Natural killer cell treated with Interleukin-12 subunit alpha and Interleukin-12 subunit beta and Interleukin-15 and Interleukin-18, amount 100 ng/mL, for 72 hours (primary cell): ENCODE results near the gene ZNF92. TPM values are rescaled to one million over a fixed set of nuclear protein-coding genes. Genes with fewer than 3 reads are reported as not detected.
"Not testable (repeated sequence)": the region's sequence is repeated elsewhere in the genome, so short reads cannot be mapped to it uniquely, and the experiment has no call there.

Experiments
- ATAC-seq, 2 donors: fragments of 150-1000 bp; cut with Tn5 transposase in 1 of 2; sonication (Bioruptor Pico), chemical (Tn5 transposase) in 1 of 2; 2 replicates each; pipeline ENCODE4 v1.10.0; 2021
- DNase-seq: peaks from one replicate; pipeline ENCODE4 v3.0.0; 2022; ENCODE audit warnings: low spot score
- H3K27ac Mint-ChIP-seq, 2 donors: 1 replicate in 1 of 2; 2 replicates in 1 of 2; pipeline ENCODE4 v1.8.0; 2022; ENCODE audit warnings: mixed read lengths in 2 of 2, mild to moderate bottlenecking in 1 of 2, moderate library complexity in 1 of 2
- H3K27me3 Mint-ChIP-seq, 2 donors: 1 replicate in 1 of 2; 2 replicates in 1 of 2; pipeline ENCODE4 v1.8.0; 2022; ENCODE audit warnings: mixed read lengths in 2 of 2
- H3K36me3 Mint-ChIP-seq: one replicate; pipeline ENCODE4 v1.8.0; 2022; ENCODE audit warnings: mixed read lengths
- H3K4me1 Mint-ChIP-seq, 2 donors: 1 replicate in 1 of 2; 2 replicates in 1 of 2; pipeline ENCODE4 v1.8.0; 2022; ENCODE audit warnings: low read depth in 2 of 2, mixed read lengths in 2 of 2, mild to moderate bottlenecking in 1 of 2
- H3K4me3 Mint-ChIP-seq: one replicate; pipeline ENCODE4 v1.8.0; 2022; ENCODE audit warnings: mixed read lengths
- H3K9me3 Mint-ChIP-seq: 2 replicates; pipeline ENCODE4 v1.8.0; 2022; ENCODE audit warnings: mixed read lengths
- total RNA-seq, 2 donors: library from RNA; stranded (reverse); gene quantifications; one replicate each; pipeline ENCODE4 v1.2.3, GENCODE V29; 2022

Gene ZNF92
- total RNA-seq, 2 donors from 2014 or later = 16.0 to 18.0 TPM

DNA sequence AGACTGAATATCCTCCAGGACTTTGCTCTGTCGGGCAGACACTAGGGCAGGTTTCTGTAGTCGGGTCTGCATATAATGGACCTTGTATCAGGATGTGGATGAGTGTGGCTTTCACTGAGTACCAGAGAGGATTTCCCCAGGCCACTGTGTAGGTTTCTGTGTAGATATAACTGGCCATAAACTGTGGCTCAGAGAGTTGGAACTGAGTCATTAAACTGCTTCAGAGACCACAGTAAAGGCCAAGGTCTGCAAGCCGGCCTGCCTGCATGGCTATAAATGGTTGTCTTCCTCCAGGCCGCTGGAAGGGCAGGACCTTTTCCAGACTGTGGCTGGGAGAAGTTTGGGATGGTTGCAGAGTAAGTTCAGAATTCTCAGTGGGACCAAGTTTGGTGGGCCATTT lies 16.9 kb downstream of the ZNF92 start:
- Mint-ChIP-seq H3K4me1 (peaks cover 15 to 21% of the 10 kb centered on the region in 2 donors), H3K27ac (peak overlapping the region in 1 of 2 donors; percentile 36)
- ATAC-seq = peak; percentile 48 to 66

DNA sequence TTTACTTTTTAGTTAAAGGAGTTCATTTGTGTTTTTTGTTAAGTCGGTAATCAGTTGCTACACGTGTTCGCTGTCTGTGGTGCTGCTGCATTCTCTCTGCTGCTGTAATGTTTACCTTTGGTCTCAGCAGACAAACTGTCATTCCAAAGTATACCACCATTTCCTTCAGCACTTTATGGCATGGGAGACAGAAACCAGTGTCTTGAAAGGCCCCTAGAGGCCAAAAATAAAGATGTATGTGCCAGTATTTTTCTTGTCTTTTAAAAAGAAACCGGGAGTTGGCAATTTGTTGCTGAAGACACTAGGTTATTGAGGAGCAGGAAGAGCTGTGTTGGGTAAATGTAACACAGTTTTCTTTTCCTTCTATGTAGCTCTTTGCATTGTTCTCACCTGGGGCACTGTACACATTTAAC lies 24.1 kb downstream of the ZNF92 start:
- H3K27me3 Mint-ChIP-seq = no peaks in the 10 kb centered on the region
- ATAC-seq (no peak), DNase-seq (no peak)
- H3K4me1 Mint-ChIP-seq = peaks cover 8 to 18% of the 10 kb centered on the region in 2 donors
- no peak overlapping the region for H3K27ac Mint-ChIP-seq
- H3K9me3 Mint-ChIP-seq = no peaks in the 10 kb centered on the region
- no peak overlapping the region for H3K4me3 Mint-ChIP-seq
- H3K36me3 Mint-ChIP-seq = peaks cover 43% of the 10 kb centered on the region

More for the DNA sequence above, 16.9 kb downstream of the ZNF92 start:
- no peak for DNase-seq
- H3K4me3 Mint-ChIP-seq = no peak overlapping the region
- H3K9me3 Mint-ChIP-seq = no peaks in the 10 kb centered on the region
- no peaks in the 10 kb centered on the region for H3K27me3 Mint-ChIP-seq
- peaks cover 12% of the 10 kb centered on the region for H3K36me3 Mint-ChIP-seq

DNA sequence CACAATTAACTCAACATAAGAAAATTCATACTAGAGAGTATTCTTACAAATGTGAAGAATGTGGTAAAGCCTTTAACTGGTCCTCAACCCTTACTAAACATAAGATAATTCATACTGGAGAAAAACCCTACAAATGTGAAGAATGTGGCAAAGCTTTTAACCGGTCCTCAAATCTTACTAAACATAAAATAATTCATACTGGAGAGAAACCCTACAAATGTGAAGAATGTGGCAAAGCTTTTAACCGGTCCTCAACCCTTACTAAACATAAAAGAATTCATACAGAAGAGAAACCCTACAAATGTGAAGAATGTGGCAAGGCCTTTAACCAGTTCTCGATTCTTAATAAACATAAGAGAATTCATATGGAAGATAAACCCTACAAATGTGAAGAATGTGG lies 25.0 kb downstream of the ZNF92 start:
- not testable (repeated sequence) for DNase-seq, H3K27me3 Mint-ChIP-seq, H3K4me3 Mint-ChIP-seq, H3K27ac Mint-ChIP-seq, ATAC-seq, H3K9me3 Mint-ChIP-seq
- H3K36me3 Mint-ChIP-seq = peaks cover 44% of the 10 kb centered on the region
- peaks cover 8 to 14% of the 10 kb centered on the region in 2 donors for H3K4me1 Mint-ChIP-seq

DNA sequence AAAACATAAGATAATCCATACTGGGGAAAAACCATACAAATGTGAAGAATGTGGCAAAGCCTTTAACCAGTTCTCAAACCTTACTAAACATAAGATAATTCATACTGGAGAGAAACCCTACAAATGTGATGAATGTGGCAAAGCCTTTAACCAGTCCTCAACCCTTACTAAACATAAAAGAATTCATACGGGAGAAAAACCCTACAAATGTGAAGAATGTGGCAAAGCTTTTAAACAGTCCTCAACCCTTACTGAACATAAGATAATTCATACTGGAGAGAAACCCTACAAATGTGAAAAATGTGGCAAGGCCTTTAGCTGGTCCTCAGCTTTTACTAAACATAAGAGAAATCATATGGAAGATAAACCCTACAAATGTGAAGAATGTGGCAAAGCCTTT lies 25.4 kb downstream of the ZNF92 start:
- H3K9me3 Mint-ChIP-seq = not testable (repeated sequence)

DNA sequence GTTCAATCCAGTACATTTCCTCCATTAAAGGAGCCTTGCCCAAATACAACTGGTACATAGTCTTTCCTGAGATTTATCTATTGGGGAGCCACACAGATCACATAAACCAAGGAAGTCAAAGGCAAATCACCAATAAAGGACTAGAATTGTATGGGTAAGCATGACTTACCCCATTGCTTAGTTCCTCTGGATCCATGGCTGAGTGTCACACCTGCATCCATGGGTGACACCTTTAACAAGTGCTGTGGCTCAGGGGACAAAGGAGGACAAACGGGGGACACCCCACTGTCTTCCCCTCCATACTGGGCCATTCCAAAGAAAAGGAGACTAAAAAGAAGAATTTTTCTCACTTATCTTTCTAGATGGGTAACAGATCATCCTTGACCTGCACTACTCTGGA lies 30.4 kb downstream of the ZNF92 start:
- H3K9me3 Mint-ChIP-seq = peaks cover 10% of the 10 kb centered on the region
- H3K27ac Mint-ChIP-seq = no peak overlapping the region
- ATAC-seq (no peak), DNase-seq (no peak)
- no peaks in the 10 kb centered on the region for H3K4me1 Mint-ChIP-seq
- H3K4me3 Mint-ChIP-seq = no peak overlapping the region
- peaks cover 43% of the 10 kb centered on the region for H3K36me3 Mint-ChIP-seq
- peaks cover 3 to 8% of the 10 kb centered on the region in 2 donors for H3K27me3 Mint-ChIP-seq

More for the DNA sequence above, 25.4 kb downstream of the ZNF92 start:
- peaks cover 44% of the 10 kb centered on the region for H3K36me3 Mint-ChIP-seq
- peaks cover 4 to 12% of the 10 kb centered on the region in 2 donors for H3K4me1 Mint-ChIP-seq
- not testable (repeated sequence) for H3K27me3 Mint-ChIP-seq, H3K4me3 Mint-ChIP-seq, DNase-seq, ATAC-seq, H3K27ac Mint-ChIP-seq

DNA sequence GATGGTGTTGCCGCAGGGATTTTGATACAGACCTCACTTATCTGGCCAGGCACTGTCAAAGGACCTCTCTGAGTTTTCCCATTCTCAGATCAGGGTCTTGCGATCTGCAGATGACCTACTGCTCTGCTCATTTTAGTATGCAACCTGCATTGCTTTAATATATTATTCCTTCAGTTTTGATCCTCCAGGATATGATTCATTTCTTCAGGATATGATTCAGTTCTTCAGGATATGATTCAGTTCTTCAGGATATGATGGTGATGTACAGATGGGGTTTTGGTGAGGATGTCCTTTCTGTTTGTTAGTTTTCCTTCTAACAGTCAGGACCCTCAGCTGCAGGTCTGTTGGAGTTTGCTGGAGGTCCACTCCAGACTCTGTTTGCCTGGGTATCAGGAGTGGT lies 33.1 kb downstream of the ZNF92 start:
- DNase-seq, H3K27me3 Mint-ChIP-seq, H3K4me3 Mint-ChIP-seq, ATAC-seq, H3K4me1 Mint-ChIP-seq, H3K27ac Mint-ChIP-seq: not testable (repeated sequence)
- Mint-ChIP-seq H3K9me3 (peaks cover 10% of the 10 kb centered on the region), H3K36me3 (peaks cover 29% of the 10 kb centered on the region)

DNA sequence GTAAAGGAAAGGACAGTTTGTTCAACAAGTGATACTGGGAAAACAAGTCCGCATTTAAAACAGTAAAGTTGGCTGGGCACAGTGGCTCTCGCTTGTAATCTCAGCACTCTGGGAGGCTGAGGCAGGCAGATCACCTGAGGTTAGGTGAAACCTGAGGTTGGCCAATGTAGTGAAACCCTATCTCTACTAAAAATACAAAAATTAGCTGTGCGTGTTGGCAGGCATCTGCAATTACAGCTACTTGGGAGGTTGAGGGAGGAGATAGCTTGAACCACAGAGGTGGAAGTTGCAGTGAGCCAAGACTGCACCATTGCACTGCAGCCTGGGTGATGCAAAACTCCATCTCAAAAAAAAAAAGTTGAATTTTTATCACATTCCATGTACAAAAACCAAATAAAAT lies 35.7 kb downstream of the ZNF92 start:
- no peak for ATAC-seq
- Mint-ChIP-seq H3K27me3 (peaks cover 3 to 8% of the 10 kb centered on the region in 2 donors), H3K4me1 (no peaks in the 10 kb centered on the region)

DNA sequence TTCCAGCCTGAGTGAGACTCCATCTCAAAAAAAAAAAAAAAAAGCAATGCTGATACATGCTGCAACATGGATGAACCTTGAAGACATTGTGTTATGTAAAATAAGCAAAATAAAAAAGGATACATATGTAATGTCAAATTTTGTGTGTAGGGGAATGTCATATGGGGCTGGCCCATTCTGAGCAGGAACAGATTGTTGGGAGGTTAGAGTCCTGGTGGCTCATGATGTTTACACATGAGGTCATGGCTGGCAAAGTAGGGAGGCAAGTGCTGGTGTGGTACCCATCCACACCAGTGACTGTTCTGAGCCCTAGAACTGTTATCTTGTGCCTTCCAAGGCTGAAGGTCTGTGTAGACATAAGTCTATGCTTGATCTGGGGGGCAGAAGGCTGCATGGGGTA lies 37.6 kb downstream of the ZNF92 start:
- no peak overlapping the region for H3K27ac Mint-ChIP-seq
- no peaks in the 10 kb centered on the region for H3K4me1 Mint-ChIP-seq
- H3K27me3 Mint-ChIP-seq = peaks cover 6 to 8% of the 10 kb centered on the region in 2 donors
- ATAC-seq (no peak), DNase-seq (no peak)
- peaks cover 17% of the 10 kb centered on the region for H3K36me3 Mint-ChIP-seq
- H3K4me3 Mint-ChIP-seq = no peak overlapping the region
- peaks cover 15% of the 10 kb centered on the region for H3K9me3 Mint-ChIP-seq

More for the DNA sequence above, 35.7 kb downstream of the ZNF92 start:
- Mint-ChIP-seq H3K36me3 (peaks cover 21% of the 10 kb centered on the region), H3K4me3 (no peak overlapping the region), H3K27ac (no peak overlapping the region), H3K9me3 (peaks cover 10% of the 10 kb centered on the region)
- DNase-seq = no peak

DNA sequence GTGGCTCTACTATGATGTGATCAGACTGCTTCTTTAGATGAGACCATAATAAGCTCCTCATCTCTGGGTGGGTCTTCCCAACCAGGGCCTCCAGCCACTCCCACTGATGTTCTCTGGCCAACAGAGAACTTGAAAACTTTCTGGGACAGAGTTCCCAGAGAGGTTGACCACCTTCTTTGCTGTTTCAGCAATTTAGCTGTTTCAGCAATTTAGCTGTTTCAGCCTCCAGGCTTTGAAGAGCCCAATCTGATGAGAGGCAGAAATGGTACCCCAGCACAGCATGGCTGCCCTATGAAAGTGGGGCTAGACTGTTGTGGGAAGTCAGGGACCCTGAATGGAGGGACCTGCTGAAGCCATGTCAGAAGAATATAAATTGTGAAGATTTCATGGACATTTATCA lies 49.0 kb downstream of the ZNF92 start:
- H3K9me3 Mint-ChIP-seq = peaks cover 25% of the 10 kb centered on the region
- no peaks in the 10 kb centered on the region for H3K4me1 Mint-ChIP-seq
- H3K27me3 Mint-ChIP-seq = peaks cover 13 to 28% of the 10 kb centered on the region in 2 donors
- no peak overlapping the region for H3K27ac Mint-ChIP-seq
- ATAC-seq = no peak
- no peak overlapping the region for H3K4me3 Mint-ChIP-seq
- H3K36me3 Mint-ChIP-seq = peaks cover 36% of the 10 kb centered on the region
- DNase-seq = no peak

DNA sequence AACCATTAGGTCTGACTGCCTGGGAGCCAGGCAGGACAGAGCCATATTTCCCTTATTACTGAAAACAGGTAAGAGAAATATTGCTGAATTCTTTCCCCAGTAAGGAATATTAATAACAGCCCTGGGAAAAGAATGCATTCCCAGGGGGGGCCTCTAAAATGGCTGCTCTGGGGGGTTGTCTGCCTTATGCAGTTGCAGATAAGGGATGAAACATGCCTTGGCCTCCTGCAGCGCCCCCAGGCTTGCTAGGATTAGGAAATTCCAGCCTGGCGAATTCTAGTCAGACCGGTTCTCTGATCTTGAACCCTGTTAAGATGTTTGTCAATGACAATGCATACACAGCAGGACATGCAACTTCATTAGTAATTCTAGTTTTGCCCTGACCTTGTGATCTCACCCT lies 49.6 kb downstream of the ZNF92 start:
- peaks cover 13 to 28% of the 10 kb centered on the region in 2 donors for H3K27me3 Mint-ChIP-seq
- H3K36me3 Mint-ChIP-seq = peaks cover 35% of the 10 kb centered on the region
- not testable (repeated sequence) for H3K4me3 Mint-ChIP-seq, H3K4me1 Mint-ChIP-seq, DNase-seq, H3K27ac Mint-ChIP-seq, ATAC-seq
- H3K9me3 Mint-ChIP-seq = peaks cover 28% of the 10 kb centered on the region

DNA sequence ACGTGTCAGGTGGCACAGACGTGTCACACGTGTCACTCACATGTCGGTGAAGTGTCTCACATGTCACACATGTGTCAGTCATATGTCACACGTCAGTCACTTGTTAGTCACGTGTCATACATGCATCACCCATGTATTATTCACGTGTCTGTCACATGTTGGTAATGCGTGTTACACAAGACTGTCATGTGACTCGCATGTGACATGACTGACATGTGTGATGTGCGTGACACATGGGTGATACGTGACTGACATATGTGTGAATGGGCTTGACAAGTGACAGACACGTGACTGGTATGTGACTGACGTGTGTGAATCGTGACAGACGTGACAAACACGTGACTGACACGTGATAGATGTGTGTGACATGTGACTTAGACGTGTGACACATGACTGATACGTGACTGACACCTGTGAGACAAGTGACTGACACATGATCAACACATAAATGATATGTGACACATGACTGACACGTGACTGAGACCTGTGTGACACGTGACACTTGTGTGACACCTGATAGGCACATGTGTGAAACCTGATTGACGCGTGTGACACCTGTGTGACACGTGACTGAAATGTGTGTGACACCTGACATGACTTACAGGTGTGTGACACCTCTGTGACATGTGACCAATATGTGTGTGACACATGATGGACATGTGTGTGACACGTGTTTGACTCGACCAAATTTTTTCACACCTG lies 56.1 kb downstream of the ZNF92 start:
- Mint-ChIP-seq H3K4me3 (no peak overlapping the region), H3K4me1 (peaks cover 5 to 11% of the 10 kb centered on the region in 2 donors), H3K27ac (no peak overlapping the region), H3K9me3 (peaks cover 26% of the 10 kb centered on the region), H3K36me3 (peaks cover 32% of the 10 kb centered on the region), H3K27me3 (peaks cover 11 to 17% of the 10 kb centered on the region in 2 donors)
- DNase-seq (no peak), ATAC-seq (no peak)

DNA sequence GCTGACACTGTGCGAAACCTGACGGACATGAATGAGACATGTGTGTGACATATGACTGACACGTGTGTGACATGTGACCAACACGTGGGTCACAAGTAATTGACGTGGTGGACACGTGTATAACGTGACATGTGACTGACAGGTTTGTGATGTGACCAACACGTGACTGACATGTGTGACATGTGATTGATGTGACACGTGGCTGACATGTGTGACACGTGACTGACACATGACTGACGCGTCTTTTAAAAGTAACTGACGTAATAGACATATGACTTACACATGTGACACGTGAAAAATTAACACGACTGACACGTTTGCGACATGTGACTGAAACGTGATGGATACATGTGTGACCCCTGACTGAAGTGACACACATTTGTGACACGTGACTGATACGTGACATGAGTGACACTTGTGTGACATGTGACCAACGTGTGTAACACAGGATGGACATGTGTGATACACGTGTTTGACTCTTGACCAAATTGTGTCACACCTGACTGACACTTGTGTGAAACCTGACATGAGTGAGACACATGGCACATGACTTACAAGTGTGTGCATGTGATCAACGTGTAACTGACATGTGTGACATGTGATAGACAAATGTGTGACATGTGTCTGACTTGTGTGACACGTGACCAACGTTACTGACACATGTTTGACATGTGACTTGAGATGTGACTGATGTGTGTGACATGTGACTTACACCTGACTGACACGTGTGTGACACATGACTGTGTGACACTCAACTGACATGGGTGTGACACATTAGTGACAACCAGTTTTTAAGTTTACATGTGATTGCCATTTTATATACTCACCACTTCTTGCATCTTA lies 56.9 kb downstream of the ZNF92 start:
- Mint-ChIP-seq H3K9me3 (peaks cover 20% of the 10 kb centered on the region), H3K4me3 (no peak overlapping the region), H3K27ac (no peak overlapping the region), H3K36me3 (peaks cover 24% of the 10 kb centered on the region), H3K27me3 (peaks cover 8 to 15% of the 10 kb centered on the region in 2 donors), H3K4me1 (peaks cover 5 to 11% of the 10 kb centered on the region in 2 donors)
- DNase-seq (no peak), ATAC-seq (no peak)

DNA sequence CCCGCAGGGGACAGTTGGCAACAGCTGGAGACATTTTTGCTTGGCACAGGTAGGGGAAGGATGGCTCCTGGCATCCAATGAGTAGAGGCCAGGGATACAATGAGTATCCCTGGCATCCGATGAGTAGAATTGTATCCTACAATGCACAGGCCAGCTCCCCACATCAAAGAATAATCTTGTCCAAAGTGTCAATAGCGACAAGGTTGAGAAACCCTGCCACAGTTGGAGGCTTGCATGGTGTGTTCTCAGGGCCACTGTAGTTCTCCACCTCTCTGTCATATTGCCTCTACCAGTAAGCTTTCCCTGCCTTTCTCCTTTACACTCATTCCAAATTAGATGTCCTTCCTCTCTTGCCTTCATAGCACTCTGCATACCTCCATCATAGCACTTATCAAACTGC lies 60.7 kb downstream of the ZNF92 start:
- DNase-seq = no peak
- no peak overlapping the region for H3K27ac Mint-ChIP-seq
- H3K4me3 Mint-ChIP-seq = no peak overlapping the region
- no peak for ATAC-seq
- peaks cover 6 to 8% of the 10 kb centered on the region in 2 donors for H3K27me3 Mint-ChIP-seq
- peaks cover 2% of the 10 kb centered on the region for H3K36me3 Mint-ChIP-seq
- H3K9me3 Mint-ChIP-seq = peaks cover 4% of the 10 kb centered on the region
- H3K4me1 Mint-ChIP-seq = peaks cover 5 to 9% of the 10 kb centered on the region in 2 donors

DNA sequence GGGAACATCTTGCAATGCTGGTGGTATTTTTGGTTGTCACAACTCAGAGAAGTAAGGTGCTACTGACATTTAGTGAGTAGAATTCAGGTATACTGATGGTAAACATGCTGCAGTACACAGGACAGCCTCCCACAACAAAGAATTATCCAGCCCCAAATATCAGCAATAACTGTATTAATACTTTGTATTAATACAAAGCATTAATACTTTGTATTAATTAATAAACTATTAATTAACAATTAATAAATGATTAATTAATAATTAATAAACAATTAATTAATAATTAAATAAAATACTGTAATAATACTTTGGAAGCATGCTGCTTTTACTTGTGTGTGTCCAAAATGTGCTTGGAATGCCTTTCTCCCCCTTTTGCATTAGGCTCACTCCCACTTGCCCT lies 62.5 kb downstream of the ZNF92 start:
- Mint-ChIP-seq H3K27ac (no peak overlapping the region), H3K4me3 (no peak overlapping the region), H3K27me3 (peaks cover 6 to 8% of the 10 kb centered on the region in 2 donors), H3K36me3 (no peaks in the 10 kb centered on the region), H3K9me3 (no peaks in the 10 kb centered on the region), H3K4me1 (peaks cover 5 to 8% of the 10 kb centered on the region in 2 donors)
- no peak for DNase-seq
- no peak for ATAC-seq
